Mesendoderm (in vitro differentiated cells): ENCODE data around the gene SND1.

Experiments used
- DNase-seq: peaks from one replicate; pipeline ENCODE4 v3.0.0; 2013
- H2AK5ac ChIP-seq: 2 replicates; pipeline ENCODE4 v1.6.1; 2013; ENCODE audit warnings: low read length, inconsistent platforms
- H2BK120ac ChIP-seq: 2 replicates; pipeline ENCODE4 v1.6.1; 2013; ENCODE audit warnings: low read depth, mild to moderate bottlenecking, low read length, moderate library complexity, mixed read lengths
- H2BK15ac ChIP-seq: replicated peaks from 2 replicates; pipeline ENCODE4 v1.6.1; 2013; ENCODE audit warnings: low read depth, mild to moderate bottlenecking, moderate library complexity
- H2BK5ac ChIP-seq: 2 replicates; pipeline ENCODE4 v1.6.1; 2013; ENCODE audit warnings: low read length, inconsistent platforms
- H3K18ac ChIP-seq: 2 replicates; pipeline ENCODE4 v1.6.1; 2013; ENCODE audit warnings: mild to moderate bottlenecking, low read length, mixed read lengths
- H3K23ac ChIP-seq: one replicate; pipeline ENCODE4 v1.6.1; 2013; ENCODE audit warnings: low read length
- H3K27ac ChIP-seq: 2 replicates; pipeline ENCODE4 v1.5.1; 2013; ENCODE audit warnings: low read depth, mild to moderate bottlenecking, inconsistent platforms, low read length, moderate library complexity
- H3K27me3 ChIP-seq: 2 replicates; pipeline ENCODE4 v1.6.1; 2013; ENCODE audit warnings: low read length, control low read depth, mild to moderate bottlenecking, inconsistent platforms; ENCODE audit not compliant: insufficient read depth, poor library complexity
- H3K36me3 ChIP-seq: 2 replicates; pipeline ENCODE4 v1.6.1; 2013; ENCODE audit warnings: low read length, inconsistent platforms; ENCODE audit not compliant: control insufficient read depth, insufficient read depth
- H3K4ac ChIP-seq: one replicate; pipeline ENCODE4 v1.6.1; 2013; ENCODE audit warnings: low read depth, mild to moderate bottlenecking, low read length, moderate library complexity
- H3K4me1 ChIP-seq: 2 replicates; pipeline ENCODE4 v1.6.1; 2013; ENCODE audit warnings: low read depth, low read length, inconsistent platforms; ENCODE audit not compliant: control insufficient read depth
- H3K4me2 ChIP-seq: 2 replicates; pipeline ENCODE4 v1.6.1; 2013; ENCODE audit warnings: low read length
- H3K4me3 ChIP-seq: 2 replicates; pipeline ENCODE4 v1.5.1; 2013; ENCODE audit warnings: mild to moderate bottlenecking, low read length
- H3K56ac ChIP-seq: one replicate; pipeline ENCODE4 v1.6.1; 2013; ENCODE audit warnings: low read length
- H3K79me1 ChIP-seq: 2 replicates; pipeline ENCODE4 v1.6.1; 2013; ENCODE audit warnings: low read length, inconsistent platforms
- H3K79me2 ChIP-seq: 2 replicates; pipeline ENCODE4 v1.6.1; 2013; ENCODE audit warnings: mild to moderate bottlenecking, low read length; ENCODE audit not compliant: control insufficient read depth, insufficient read depth
- H3K9ac ChIP-seq: 2 replicates; pipeline ENCODE4 v1.6.1; 2013; ENCODE audit warnings: low read length, inconsistent platforms
- H4K5ac ChIP-seq: one replicate; pipeline ENCODE4 v1.6.1; 2013; ENCODE audit warnings: low read length
- H4K8ac ChIP-seq: one replicate; pipeline ENCODE4 v1.6.1; 2013; ENCODE audit warnings: low read depth, mild to moderate bottlenecking, control low read depth, low read length, moderate library complexity
- WGBS: extraction: QIAGEN DNeasy Blood & Tissue Kit; methylation state at CpG from one replicate; pipeline ENCODE4 v1.1.7; 2013; ENCODE audit warnings: low lambda C conversion rate, missing lambda C conversion rate; ENCODE audit not compliant: insufficient coverage; ENCODE audit errors: extremely low coverage; 5-methylcytosine and 5-hydroxymethylcytosine counted together

SND1 gene

DNA sequence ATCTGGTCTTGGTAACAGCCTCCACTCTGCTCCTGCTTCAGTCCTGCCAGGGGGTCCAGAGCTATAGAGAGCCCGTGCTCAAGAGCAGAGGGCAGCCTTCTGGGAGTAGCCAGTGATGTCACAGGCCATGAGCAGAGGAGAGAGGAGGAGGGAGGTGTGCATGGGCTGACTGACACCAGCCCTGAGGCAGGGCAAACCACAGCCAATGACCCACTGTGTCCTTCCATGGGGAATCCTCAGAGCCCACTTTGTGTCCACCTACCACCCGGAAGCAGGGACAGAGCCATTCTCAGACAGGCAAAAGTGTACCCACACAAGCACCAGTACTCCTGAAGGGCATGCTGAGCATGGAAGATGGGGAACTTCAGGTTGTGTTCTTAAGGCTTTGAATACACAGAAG lies 34.0 kb upstream of the SND1 start, which contains the start of gene PAX4:
Gene PAX4 (minus strand): TSS at position 101 of the 400 bp plus-strand sequence. CDS start 2,214 bp downstream, outside the sequence.
- H3K4me1 ChIP-seq = peaks cover 2% of the 10 kb centered on the region
- no peaks in the 10 kb centered on the region for H3K79me2 ChIP-seq
- H3K56ac ChIP-seq = no peak within 1 kb of the TSS
- no peak for DNase-seq
- no peak within 1 kb of the TSS for H3K9ac ChIP-seq
- no peak within 1 kb of the TSS for H2AK5ac ChIP-seq
- H3K23ac ChIP-seq = no peak within 1 kb of the TSS
- H3K27me3 ChIP-seq = no peaks in the 10 kb centered on the region
- H4K8ac ChIP-seq = no peak within 1 kb of the TSS
- WGBS = no CpG with 5 or more reads among the region's 2 CpGs
- no peaks in the 10 kb centered on the region for H3K79me1 ChIP-seq
- no peak within 1 kb of the TSS for H2BK5ac ChIP-seq
- no peak within 1 kb of the TSS for H3K4me2 ChIP-seq
- H3K4ac ChIP-seq = no peak within 1 kb of the TSS
- no peak within 1 kb of the TSS for H2BK15ac ChIP-seq
- H3K18ac ChIP-seq = no peak within 1 kb of the TSS
- no peak within 1 kb of the TSS for H3K4me3 ChIP-seq
- no peak within 1 kb of the TSS for H3K27ac ChIP-seq
- H4K5ac ChIP-seq = no peak within 1 kb of the TSS
- no peak within 1 kb of the TSS for H2BK120ac ChIP-seq
- no peaks in the 10 kb centered on the region for H3K36me3 ChIP-seq

DNA sequence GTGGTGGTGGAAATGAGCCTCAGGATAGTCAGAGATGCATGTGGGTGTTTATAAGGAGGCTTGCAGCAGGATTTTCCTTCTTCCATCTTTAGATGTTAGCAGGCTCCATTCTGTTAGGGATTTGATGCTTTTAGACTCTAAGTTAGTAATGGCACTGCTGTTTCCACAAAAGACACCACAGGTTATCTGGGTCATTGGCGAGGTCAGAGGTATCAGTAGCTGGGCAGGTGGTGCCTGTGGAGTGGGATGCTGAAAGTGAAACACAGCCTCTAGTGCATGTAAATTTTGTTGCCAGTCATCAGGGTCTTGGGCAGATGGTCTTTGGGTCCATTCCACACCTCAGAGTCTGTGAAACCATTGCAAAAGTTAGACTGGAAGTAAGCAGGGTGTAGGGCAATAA lies 33.2 kb upstream of the SND1 start:
- Histone ChIP-seq H3K79me1 (no peaks in the 10 kb centered on the region), H3K27ac (no peak overlapping the region), H3K79me2 (no peaks in the 10 kb centered on the region), H4K8ac (no peak overlapping the region), H3K23ac (no peak overlapping the region), H2BK5ac (no peak overlapping the region), H3K18ac (no peak overlapping the region), H3K27me3 (no peaks in the 10 kb centered on the region), H3K56ac (no peak overlapping the region), H3K36me3 (no peaks in the 10 kb centered on the region), H2BK15ac (no peak overlapping the region), H3K4me2 (no peak overlapping the region), H2BK120ac (no peak overlapping the region), H4K5ac (no peak overlapping the region), H3K9ac (no peak overlapping the region), H3K4me1 (peaks cover 2% of the 10 kb centered on the region), H3K4ac (no peak overlapping the region), H3K4me3 (no peak overlapping the region), H2AK5ac (no peak overlapping the region)
- no CpG with 5 or more reads among the region's 1 CpG for WGBS
- no peak for DNase-seq

GRCh38 chr7:127619681-127620405 lies 32.2 kb upstream of the SND1 start:
- peak overlapping the region; percentile 32 for H3K4me2 ChIP-seq
- DNase-seq = peak; percentile 93
- no peaks in the 10 kb centered on the region for H3K36me3 ChIP-seq
- H3K4me1 ChIP-seq = peaks cover 2% of the 10 kb centered on the region
- H3K18ac ChIP-seq = no peak overlapping the region
- no peak overlapping the region for H2BK120ac ChIP-seq
- no peaks in the 10 kb centered on the region for H3K27me3 ChIP-seq
- H2BK5ac ChIP-seq = no peak overlapping the region
- H3K4me3 ChIP-seq = peak overlapping the region; percentile 10
- H3K9ac ChIP-seq = peak overlapping the region; percentile 57
- no peak overlapping the region for H2BK15ac ChIP-seq
- no peak overlapping the region for H4K5ac ChIP-seq
- peak overlapping the region; percentile 27 for H3K27ac ChIP-seq
- no peak overlapping the region for H3K23ac ChIP-seq
- no peaks in the 10 kb centered on the region for H3K79me2 ChIP-seq
- no peak overlapping the region for H2AK5ac ChIP-seq
- WGBS = no CpG with 5 or more reads among the region's 27 CpGs
- H3K56ac ChIP-seq = peak overlapping the region; percentile 51
- no peak overlapping the region for H4K8ac ChIP-seq
- H3K4ac ChIP-seq = no peak overlapping the region
- no peaks in the 10 kb centered on the region for H3K79me1 ChIP-seq

- Histone ChIP-seq H3K18ac (peak overlapping the region; percentile 13), H3K27me3 (no peaks in the 10 kb centered on the region), H3K36me3 (no peaks in the 10 kb centered on the region), H2BK5ac (no peak overlapping the region), H3K4me2 (peak overlapping the region; percentile 32), H2BK15ac (no peak overlapping the region), H3K9ac (peak overlapping the region; percentile 57), H3K4ac (no peak overlapping the region), H4K5ac (no peak overlapping the region), H3K79me2 (no peaks in the 10 kb centered on the region), H3K4me1 (peaks cover 2% of the 10 kb centered on the region), H3K56ac (peak overlapping the region; percentile 51), H3K27ac (peak overlapping the region; percentile 10), H3K79me1 (no peaks in the 10 kb centered on the region), H4K8ac (no peak overlapping the region), H2AK5ac (no peak overlapping the region), H2BK120ac (no peak overlapping the region), H3K4me3 (peak overlapping the region; percentile 10), H3K23ac (no peak overlapping the region)
- WGBS = no CpG with 5 or more reads among the region's 24 CpGs
- peak; percentile 81 for DNase-seq
These were observed 31.4 kb upstream of the SND1 start for GRCh38 chr7:127620406-127621233.

DNA sequence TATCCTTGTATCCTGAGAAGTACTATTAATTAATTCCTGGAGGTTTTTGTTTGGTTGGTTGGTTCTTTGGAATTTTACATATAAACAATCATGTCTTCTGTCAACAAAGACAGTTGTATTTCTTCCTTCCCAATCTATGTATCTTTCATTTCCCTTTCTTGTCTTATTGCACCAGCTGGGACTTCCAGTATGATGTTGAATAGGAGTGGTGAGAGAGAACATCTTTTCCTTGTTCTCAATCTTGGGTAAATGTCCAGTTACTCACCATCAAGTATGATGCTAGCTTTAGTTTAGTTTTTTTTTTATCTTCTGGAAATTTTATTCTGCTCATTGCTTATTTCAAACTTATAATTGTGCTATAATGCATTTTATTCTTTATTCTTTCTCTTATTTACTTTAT lies 26.7 kb upstream of the SND1 start:
- no peak overlapping the region for H2BK15ac ChIP-seq
- H4K5ac ChIP-seq = no peak overlapping the region
- DNase-seq = no peak
- H4K8ac ChIP-seq = no peak overlapping the region
- H3K4me1 ChIP-seq = peaks cover 2% of the 10 kb centered on the region
- no peak overlapping the region for H3K9ac ChIP-seq
- no peak overlapping the region for H2BK5ac ChIP-seq
- H3K4me2 ChIP-seq = no peak overlapping the region
- H3K27me3 ChIP-seq = no peaks in the 10 kb centered on the region
- H3K56ac ChIP-seq = no peak overlapping the region
- H2BK120ac ChIP-seq = no peak overlapping the region
- H3K27ac ChIP-seq = no peak overlapping the region
- no peak overlapping the region for H3K23ac ChIP-seq
- H3K36me3 ChIP-seq = no peaks in the 10 kb centered on the region
- H3K4me3 ChIP-seq = no peak overlapping the region
- H3K4ac ChIP-seq = no peak overlapping the region
- no peaks in the 10 kb centered on the region for H3K79me1 ChIP-seq
- no peak overlapping the region for H2AK5ac ChIP-seq
- H3K18ac ChIP-seq = no peak overlapping the region
- no peaks in the 10 kb centered on the region for H3K79me2 ChIP-seq
